ENCODE results near the gene ANXA8.
"Not testable (repeated sequence)": the region's sequence is repeated elsewhere in the genome, so short reads cannot be mapped to it uniquely, and the experiment has no call there.

Gene ANXA8

GRCh38 chr10:47483923-47484322 is at the start of gene ANXA8:
Gene ANXA8, minus strand, starts transcription at chr10:47484115. Its CDS starts 182 bp downstream, at chr10:47483933.
- in situ Hi-C loops (cut with MboI; ENCODE audit: low sequenced_read_pairs): not testable (repeated sequence)

- in situ Hi-C loops (cut with MboI; ENCODE audit: low sequenced_read_pairs): not testable (repeated sequence)
Observed at GRCh38 chr10:47523475-47523874, 39.6 kb upstream of the ANXA8 start, which contains the start of gene AGAP9. Gene AGAP9, minus strand, starts transcription at chr10:47523638. Its CDS starts 112 bp downstream, at chr10:47523526.

GRCh38 chr10:47502313-47502712 is 18.4 kb upstream of the ANXA8 start:
- in situ Hi-C loops (cut with MboI; ENCODE audit: low sequenced_read_pairs): not testable (repeated sequence)

GRCh38 chr10:47494226-47494625 is 10.3 kb upstream of the ANXA8 start:
- in situ Hi-C loops (cut with MboI; ENCODE audit: low sequenced_read_pairs): not testable (repeated sequence)

- in situ Hi-C loops (cut with MboI; ENCODE audit: low sequenced_read_pairs): not testable (repeated sequence)
Observed at GRCh38 chr10:47491600-47491999, 7.7 kb upstream of the ANXA8 start, which contains the start of gene FAM25G. Gene FAM25G, minus strand, starts transcription at chr10:47491700. Its CDS starts 26 bp downstream, at chr10:47491674.

- in situ Hi-C loops (cut with MboI; ENCODE audit: low sequenced_read_pairs): not testable (repeated sequence)
Observed at GRCh38 chr10:47489630-47490029, 5.7 kb upstream of the ANXA8 start.

GRCh38 chr10:47485943-47486342 is 2.0 kb upstream of the ANXA8 start:
- in situ Hi-C loops (cut with MboI; ENCODE audit: low sequenced_read_pairs): not testable (repeated sequence)

GRCh38 chr10:47484786-47485185 is 871 bp upstream of the ANXA8 start:
- in situ Hi-C loops (cut with MboI; ENCODE audit: low sequenced_read_pairs): not testable (repeated sequence)

GRCh38 chr10:47482367-47482766 is 1.5 kb downstream of the ANXA8 start:
- in situ Hi-C loops (cut with MboI; ENCODE audit: low sequenced_read_pairs): not testable (repeated sequence)

GRCh38 chr10:47481768-47482181 is 2.1 kb downstream of the ANXA8 start:
- in situ Hi-C loops (cut with MboI; ENCODE audit: low sequenced_read_pairs): not testable (repeated sequence)

- in situ Hi-C loops (cut with MboI; ENCODE audit: low sequenced_read_pairs): not testable (repeated sequence)
Observed at GRCh38 chr10:47481182-47481766, 2.6 kb downstream of the ANXA8 start.

- in situ Hi-C loops (cut with MboI; ENCODE audit: low sequenced_read_pairs): not testable (repeated sequence)
Observed at GRCh38 chr10:47480133-47480532, 3.8 kb downstream of the ANXA8 start.

GRCh38 chr10:47478114-47478513 is 5.8 kb downstream of the ANXA8 start:
- in situ Hi-C loops (cut with MboI; ENCODE audit: low sequenced_read_pairs): not testable (repeated sequence)

GRCh38 chr10:47477078-47477477 is 6.8 kb downstream of the ANXA8 start:
- in situ Hi-C loops (cut with MboI; ENCODE audit: low sequenced_read_pairs): not testable (repeated sequence)

- in situ Hi-C loops (cut with MboI; ENCODE audit: low sequenced_read_pairs): not testable (repeated sequence)
Observed at GRCh38 chr10:47475101-47475500, 8.8 kb downstream of the ANXA8 start.

GRCh38 chr10:47473516-47473915 is 10.4 kb downstream of the ANXA8 start:
- in situ Hi-C loops (cut with MboI; ENCODE audit: low sequenced_read_pairs): not testable (repeated sequence)

- in situ Hi-C loops (cut with MboI; ENCODE audit: low sequenced_read_pairs): not testable (repeated sequence)
Observed at GRCh38 chr10:47472647-47473046, 11.3 kb downstream of the ANXA8 start.

GRCh38 chr10:47472072-47472471 is 11.8 kb downstream of the ANXA8 start:
- in situ Hi-C loops (cut with MboI; ENCODE audit: low sequenced_read_pairs): not testable (repeated sequence)

GRCh38 chr10:47468731-47469528 is 15.0 kb downstream of the ANXA8 start:
- in situ Hi-C loops (cut with MboI; ENCODE audit: low sequenced_read_pairs): not testable (repeated sequence)

- in situ Hi-C loops (cut with MboI; ENCODE audit: low sequenced_read_pairs): not testable (repeated sequence)
Observed at GRCh38 chr10:47467957-47468356, 16.0 kb downstream of the ANXA8 start.

- in situ Hi-C loops (cut with MboI; ENCODE audit: low sequenced_read_pairs): not testable (repeated sequence)
Observed at GRCh38 chr10:47467458-47467857, 16.5 kb downstream of the ANXA8 start.

Data from HL-60/S4 treated with retinoic acid at 250 ng/mL for 4 days and 3 days (cell line).